GM20000 (cell line): ENCODE data around the gene SCUBE1.

ENCODE experiments used
- DNase-seq: peaks from one replicate; pipeline ENCODE4 v3.0.0; 2012; ENCODE audit warnings: low spot score
- CTCF ChIP-seq: IDR thresholded peaks from 2 replicates; pipeline ENCODE4 v1.5.1; 2012; ENCODE audit warnings: mild to moderate bottlenecking, control low read depth; ENCODE audit errors: extremely low read depth, missing control alignments

The SCUBE1 gene

GRCh38 chr22:43315687-43316217, 27.4 kb downstream of the SCUBE1 start:
- no peak for DNase-seq
- TF ChIP-seq CTCF: no peak

- no peak for TF ChIP-seq CTCF
- no peak for DNase-seq
These were observed 28.6 kb downstream of the SCUBE1 start for GRCh38 chr22:43314611-43315010.

GRCh38 chr22:43313890-43314474, 29.2 kb downstream of the SCUBE1 start:
- TF ChIP-seq CTCF: no peak
- no peak for DNase-seq

GRCh38 chr22:43313244-43313889, 29.8 kb downstream of the SCUBE1 start:
- TF ChIP-seq CTCF: no peak
- no peak for DNase-seq

GRCh38 chr22:43312608-43313007, 30.6 kb downstream of the SCUBE1 start:
- DNase-seq: no peak
- TF ChIP-seq CTCF: no peak

GRCh38 chr22:43310798-43311197, 32.4 kb downstream of the SCUBE1 start:
- DNase-seq: no peak
- TF ChIP-seq CTCF: no peak

- TF ChIP-seq CTCF: no peak
- no peak for DNase-seq
These were observed 32.9 kb downstream of the SCUBE1 start for GRCh38 chr22:43310311-43310710.
